ENCODE data around the gene C2orf66.

GRCh38 chr2:196758474-196759377 is 50.4 kb downstream of the C2orf66 start:
- no peak for TF ChIP-seq POLR2AphosphoS5 (IDR thresholded peaks at IDR 0.05; ENCODE audit: low read depth, low read length)
- TF ChIP-seq, protein P1, sequence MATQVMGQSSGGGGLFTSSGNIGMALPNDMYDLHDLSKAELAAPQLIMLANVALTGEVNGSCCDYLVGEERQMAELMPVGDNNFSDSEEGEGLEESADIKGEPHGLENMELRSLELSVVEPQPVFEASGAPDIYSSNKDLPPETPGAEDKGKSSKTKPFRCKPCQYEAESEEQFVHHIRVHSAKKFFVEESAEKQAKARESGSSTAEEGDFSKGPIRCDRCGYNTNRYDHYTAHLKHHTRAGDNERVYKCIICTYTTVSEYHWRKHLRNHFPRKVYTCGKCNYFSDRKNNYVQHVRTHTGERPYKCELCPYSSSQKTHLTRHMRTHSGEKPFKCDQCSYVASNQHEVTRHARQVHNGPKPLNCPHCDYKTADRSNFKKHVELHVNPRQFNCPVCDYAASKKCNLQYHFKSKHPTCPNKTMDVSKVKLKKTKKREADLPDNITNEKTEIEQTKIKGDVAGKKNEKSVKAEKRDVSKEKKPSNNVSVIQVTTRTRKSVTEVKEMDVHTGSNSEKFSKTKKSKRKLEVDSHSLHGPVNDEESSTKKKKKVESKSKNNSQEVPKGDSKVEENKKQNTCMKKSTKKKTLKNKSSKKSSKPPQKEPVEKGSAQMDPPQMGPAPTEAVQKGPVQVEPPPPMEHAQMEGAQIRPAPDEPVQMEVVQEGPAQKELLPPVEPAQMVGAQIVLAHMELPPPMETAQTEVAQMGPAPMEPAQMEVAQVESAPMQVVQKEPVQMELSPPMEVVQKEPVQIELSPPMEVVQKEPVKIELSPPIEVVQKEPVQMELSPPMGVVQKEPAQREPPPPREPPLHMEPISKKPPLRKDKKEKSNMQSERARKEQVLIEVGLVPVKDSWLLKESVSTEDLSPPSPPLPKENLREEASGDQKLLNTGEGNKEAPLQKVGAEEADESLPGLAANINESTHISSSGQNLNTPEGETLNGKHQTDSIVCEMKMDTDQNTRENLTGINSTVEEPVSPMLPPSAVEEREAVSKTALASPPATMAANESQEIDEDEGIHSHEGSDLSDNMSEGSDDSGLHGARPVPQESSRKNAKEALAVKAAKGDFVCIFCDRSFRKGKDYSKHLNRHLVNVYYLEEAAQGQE (IDR thresholded peaks at IDR 0.05; ENCODE audit: insufficient read depth in 1 of 2, low read depth in 2 of 2, low read length in 2 of 2) = no peak
